GM12875 (cell line): Measurements from ENCODE around the gene FAS.
A peak's percentile ranks its signal among the peaks of the same experiment; 100 is the strongest.

Source experiments
- H3K4me3 ChIP-seq: one replicate; pipeline ENCODE4 v1.5.1; 2011; ENCODE audit warnings: low read depth, low read length, control low read depth
- TF ChIP-seq, protein P1 (sequence below): IDR thresholded peaks from 2 replicates; pipeline ENCODE4 v1.5.1; 2011; ENCODE audit warnings: low read depth, mild to moderate bottlenecking, control low read depth, inconsistent platforms, low read length, moderate library complexity, borderline replicate concordance; ENCODE audit not compliant: insufficient read depth

Gene FAS

DNA sequence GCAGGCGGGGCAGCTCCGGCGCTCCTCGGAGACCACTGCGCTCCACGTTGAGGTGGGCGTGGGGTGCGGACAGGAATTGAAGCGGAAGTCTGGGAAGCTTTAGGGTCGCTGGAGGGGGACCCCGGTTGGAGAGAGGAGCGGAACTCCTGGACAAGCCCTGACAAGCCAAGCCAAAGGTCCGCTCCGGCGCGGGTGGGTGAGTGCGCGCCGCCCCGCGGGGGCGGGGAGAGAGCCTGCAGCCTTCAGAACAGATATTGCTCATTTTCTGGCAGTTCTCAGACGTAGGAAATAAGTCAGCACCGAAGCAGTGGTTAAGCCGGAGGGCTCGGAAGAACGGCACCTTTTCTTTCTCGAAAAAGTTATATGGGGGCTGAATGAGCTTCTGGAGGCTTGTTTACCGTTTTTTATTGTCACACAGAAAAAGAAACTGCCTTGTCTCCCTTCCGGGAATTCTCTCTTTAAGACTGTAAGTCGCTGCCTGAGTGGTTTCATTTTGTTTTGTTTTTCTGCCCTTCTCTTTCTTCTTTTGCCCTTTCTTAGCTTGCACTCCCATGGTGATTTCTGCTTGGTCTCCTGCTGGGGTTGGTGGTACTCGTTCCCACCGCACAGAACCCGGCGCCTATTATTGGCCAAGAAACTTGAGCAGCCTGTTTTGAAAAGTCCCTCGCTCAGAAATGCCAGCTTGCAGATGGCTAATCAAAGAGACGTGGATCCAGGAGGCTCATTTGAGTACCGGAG, 732 bp downstream of the FAS start:
- peak overlapping the region; percentile 94 for H3K4me3 ChIP-seq
- TF ChIP-seq, protein P1, sequence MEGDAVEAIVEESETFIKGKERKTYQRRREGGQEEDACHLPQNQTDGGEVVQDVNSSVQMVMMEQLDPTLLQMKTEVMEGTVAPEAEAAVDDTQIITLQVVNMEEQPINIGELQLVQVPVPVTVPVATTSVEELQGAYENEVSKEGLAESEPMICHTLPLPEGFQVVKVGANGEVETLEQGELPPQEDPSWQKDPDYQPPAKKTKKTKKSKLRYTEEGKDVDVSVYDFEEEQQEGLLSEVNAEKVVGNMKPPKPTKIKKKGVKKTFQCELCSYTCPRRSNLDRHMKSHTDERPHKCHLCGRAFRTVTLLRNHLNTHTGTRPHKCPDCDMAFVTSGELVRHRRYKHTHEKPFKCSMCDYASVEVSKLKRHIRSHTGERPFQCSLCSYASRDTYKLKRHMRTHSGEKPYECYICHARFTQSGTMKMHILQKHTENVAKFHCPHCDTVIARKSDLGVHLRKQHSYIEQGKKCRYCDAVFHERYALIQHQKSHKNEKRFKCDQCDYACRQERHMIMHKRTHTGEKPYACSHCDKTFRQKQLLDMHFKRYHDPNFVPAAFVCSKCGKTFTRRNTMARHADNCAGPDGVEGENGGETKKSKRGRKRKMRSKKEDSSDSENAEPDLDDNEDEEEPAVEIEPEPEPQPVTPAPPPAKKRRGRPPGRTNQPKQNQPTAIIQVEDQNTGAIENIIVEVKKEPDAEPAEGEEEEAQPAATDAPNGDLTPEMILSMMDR, result no peak

DNA sequence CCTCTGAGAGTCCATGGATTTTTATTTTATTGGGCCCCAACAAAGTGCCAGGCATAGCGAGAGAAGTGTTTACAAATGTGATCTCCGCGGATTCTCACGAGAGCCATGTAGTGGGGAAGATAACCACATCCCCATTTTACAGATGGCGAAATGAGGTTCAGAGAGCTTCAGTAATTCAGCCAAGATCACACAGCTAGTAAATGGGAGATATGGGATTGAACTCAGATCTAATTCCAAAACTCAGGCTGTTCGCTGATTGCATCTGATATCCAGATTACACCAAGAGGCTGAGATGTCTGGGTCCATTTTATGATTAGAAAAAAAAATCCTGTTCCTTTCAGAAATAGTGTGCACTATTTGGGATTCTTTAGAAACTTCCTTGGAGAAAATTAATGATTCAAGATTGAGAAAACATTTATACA, 1.3 kb downstream of the FAS start:
- peak overlapping the region; percentile 94 for H3K4me3 ChIP-seq
- TF ChIP-seq, protein P1, result no peak

DNA sequence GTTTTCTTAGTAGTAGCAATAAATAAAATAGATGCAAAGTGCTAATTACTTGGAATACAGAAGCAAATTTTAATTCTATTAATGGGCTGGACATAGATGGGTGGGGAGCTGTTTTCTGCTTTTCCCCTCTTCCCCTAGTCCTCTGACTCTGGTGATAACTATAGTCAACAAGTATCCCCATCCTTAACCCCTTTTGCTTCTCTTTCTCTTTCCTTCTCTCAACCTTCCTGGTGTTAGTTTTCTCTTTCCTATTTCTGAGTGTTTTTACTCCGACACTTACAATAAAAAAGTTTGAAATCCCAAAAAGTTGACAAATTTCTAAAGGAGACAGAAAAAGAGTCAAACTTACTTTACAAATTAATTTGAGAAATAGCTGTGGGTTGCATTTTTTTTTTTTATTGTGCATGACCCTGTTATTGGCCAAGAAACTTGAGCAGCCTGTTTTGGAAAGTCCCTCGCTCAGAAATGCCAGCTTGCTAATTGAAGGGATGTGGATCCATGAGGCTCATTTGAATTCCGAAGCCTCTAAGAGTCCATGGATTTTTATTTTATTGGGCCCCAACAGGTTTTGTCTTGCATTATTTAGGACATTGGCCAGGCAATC, 2.4 kb downstream of the FAS start:
- peak overlapping the region; percentile 94 for H3K4me3 ChIP-seq
- TF ChIP-seq, protein P1, result no peak

DNA sequence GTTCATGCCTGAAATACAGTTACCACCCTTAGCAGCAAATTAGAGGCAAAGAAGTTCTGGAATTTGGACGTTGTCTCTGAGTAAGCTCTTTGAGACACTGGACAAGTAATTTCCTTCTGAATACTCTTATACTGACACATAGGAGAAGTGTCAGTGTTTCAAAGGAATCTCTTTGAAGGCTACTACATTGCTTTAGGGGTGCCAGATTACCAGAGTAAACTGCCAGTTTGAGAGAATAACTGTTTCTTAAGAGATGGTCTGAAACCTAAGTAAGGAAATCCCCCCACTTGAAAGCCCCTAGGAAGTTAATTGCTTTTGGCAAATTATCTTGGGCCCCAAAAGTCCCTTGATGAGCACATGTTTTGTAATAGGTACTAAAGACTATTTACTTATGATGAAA, 3.4 kb downstream of the FAS start:
- TF ChIP-seq, protein P1, result no peak
- H3K4me3 ChIP-seq, result no peak overlapping the region

DNA sequence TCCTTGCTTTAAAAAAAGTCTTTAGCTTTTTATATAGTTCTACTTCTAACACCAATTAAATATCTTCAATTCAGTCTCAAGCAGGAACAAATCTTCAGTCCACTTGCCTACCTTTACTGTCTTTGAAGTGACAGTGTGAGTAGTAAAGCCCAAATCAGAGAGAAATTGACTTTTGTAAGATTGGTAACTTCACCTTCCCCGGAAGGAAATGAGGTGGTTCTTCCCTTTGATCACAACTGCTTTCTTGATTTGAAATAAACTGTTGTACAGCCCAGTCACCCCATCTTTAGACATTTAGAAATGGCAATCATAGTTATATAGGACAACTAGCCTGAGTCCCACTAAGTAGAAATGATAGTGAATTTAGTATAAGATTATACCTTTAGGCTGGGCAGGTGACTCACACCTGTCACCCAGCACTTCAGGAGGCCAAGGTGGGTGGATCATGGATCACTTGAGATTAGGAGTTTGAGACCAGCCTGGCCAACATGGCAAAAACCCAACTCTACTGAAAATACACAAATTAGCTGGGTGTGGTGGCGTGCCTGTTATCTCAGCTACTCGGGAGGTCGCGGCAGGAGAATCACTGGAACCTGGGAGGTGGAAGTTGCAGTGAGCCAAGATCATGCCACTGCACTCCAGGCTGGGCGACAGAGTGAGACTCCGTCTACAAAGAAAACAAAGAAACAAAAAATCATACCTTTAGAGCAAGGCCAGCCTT, 4.7 kb downstream of the FAS start:
- no peak overlapping the region for H3K4me3 ChIP-seq
- TF ChIP-seq, protein P1, result no peak

DNA sequence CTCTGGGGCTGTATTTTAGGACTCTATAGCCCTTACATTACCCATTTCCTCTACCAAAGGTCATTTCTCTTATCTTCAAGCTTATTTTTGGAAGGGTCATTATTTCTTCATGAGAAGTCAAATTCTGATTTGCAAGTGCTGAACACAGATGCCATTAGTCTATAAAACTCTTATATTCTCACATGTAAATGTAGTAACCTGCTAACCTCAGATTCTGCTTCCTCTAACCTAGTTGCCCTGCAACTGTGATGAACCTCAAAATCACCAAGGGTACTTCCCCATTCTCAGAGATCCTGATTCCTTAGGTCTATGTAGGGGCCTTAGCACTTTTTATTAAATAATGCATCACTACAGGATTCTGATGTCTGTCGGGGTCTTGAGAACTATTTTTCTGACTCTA, 6.3 kb downstream of the FAS start:
- H3K4me3 ChIP-seq, result no peak overlapping the region
- TF ChIP-seq, protein P1, result no peak
